Right lobe of liver (tissue), 6 donors: ENCODE results near the gene LRRC15. TPM values are rescaled to one million over a fixed set of nuclear protein-coding genes. Genes with fewer than 3 reads are reported as not detected.

Source experiments
- ATAC-seq, 4 donors: fragments of 200-7000 bp; cut with Tn5 transposase; one replicate each; pipeline ENCODE4 v1.9.1; 2020; ENCODE audit warnings: mild to moderate bottlenecking in 4 of 4, moderate library complexity in 4 of 4
- DNase-seq, 3 donors: peaks; one replicate each; pipeline ENCODE4 v3.0.0-alpha.2; 2020
- H3K27ac ChIP-seq, 3 donors: fragments of 200-600 bp; one replicate each; pipeline ENCODE4 v1.8.0; 2022
- H3K27me3 ChIP-seq, 2 donors: fragments of 200-600 bp; one replicate each; pipeline ENCODE4 v1.8.0; 2022
- H3K36me3 ChIP-seq, 4 donors: fragments of 200-600 bp; sonication (generic) in 1 of 4; one replicate each; pipeline versions ENCODE4 v1.5.1 to v1.8.0; 2017 to 2022; ENCODE audit warnings: control low read depth in 1 of 4
- H3K4me1 ChIP-seq, 4 donors: fragments of 200-600 bp; sonication (generic) in 1 of 4; one replicate each; pipeline versions ENCODE4 v1.5.1 to v1.8.0; 2017 to 2022; ENCODE audit warnings: control low read depth in 1 of 4
- H3K4me3 ChIP-seq, 3 donors: fragments of 200-600 bp; one replicate each; pipeline ENCODE4 v1.8.0; 2022
- H3K9me3 ChIP-seq, 4 donors: fragments of 200-600 bp; sonication (generic) in 1 of 4; one replicate each; pipeline versions ENCODE4 v1.5.1 to v1.8.0; 2017 to 2022; ENCODE audit warnings: control low read depth in 1 of 4
- POLR2A ChIP-seq: fragments of 450-650 bp; IDR thresholded peaks from one replicate; pipeline ENCODE4 v1.6.1; 2017; ENCODE audit warnings: antibody characterized with exemption, mild to moderate bottlenecking
- WGBS: methylation state at CpG from one replicate; pipeline ENCODE4 v1.1.6; 2018; ENCODE audit warnings: low coverage, low lambda C conversion rate; ENCODE audit not compliant: insufficient coverage; ENCODE audit errors: missing lambda C conversion rate; 5-methylcytosine and 5-hydroxymethylcytosine counted together
- intact Hi-C, 2 donors: fragments of 100-400 bp; cut with DNase I; formaldehyde crosslinking; loops; one replicate each; pipeline versions ENCODE4 v1.11.2 to v1.14.1; 2022
- total RNA-seq, 6 experiments: library from RNA; depleted of rRNA in 2 of 6; stranded (reverse); fragments of >200 nt in 2 of 6; fragmentation: NEBNext Ultra II Directional in 3 of 6; extraction: Animal tissue kit (Norgen Biotek cat#: 25700) in 3 of 6; gene quantifications; one replicate each; pipeline versions ENCODE4 v1.1.0 to v1.2.4, GENCODE V29; 2016 to 2023
- TF ChIP-seq, protein P1 (sequence below), 4 donors: fragments of 200-600 bp in 3 of 4; fragments of 450-650 bp in 1 of 4; IDR thresholded peaks; one replicate each; pipeline versions ENCODE4 v1.5.1 to v1.8.0; 2016 to 2022; ENCODE audit warnings: antibody characterized with exemption in 4 of 4, mild to moderate bottlenecking in 2 of 4
- donor health status: DM: no; HTN: yes; CAD: no.
- donor health status: DM: no; HTN: no; CAD: no.
- donor health status: DM: no; HTN: no; CAD: no.
- donor health status: DM: no; HTN: yes; CAD: no.
- donor health status: DM: no; HTN: yes; CAD: no.

LRRC15 gene
- total RNA-seq, 6 experiments from 2014 or later = 0.07 to 0.37 (median 0.09) TPM; not detected in 1

- DNase-seq (no peak), ATAC-seq (no peak)
- Histone ChIP-seq H3K27ac (peak within 1 kb of the TSS in 1 of 3 donors; percentile 10), H3K4me1 (peaks cover 0 to 19% (median 8%) of the 10 kb centered on the region in 4 donors), H3K36me3 (no peaks in the 10 kb centered on the region), H3K27me3 (no peaks in the 10 kb centered on the region), H3K9me3 (no peaks in the 10 kb centered on the region), H3K4me3 (peak within 1 kb of the TSS in 1 of 3 donors; percentile 17)
- WGBS = 49% methylated on average over 2 of the region's 2 CpGs
- no peak for TF ChIP-seq POLR2A
- TF ChIP-seq, protein P1, sequence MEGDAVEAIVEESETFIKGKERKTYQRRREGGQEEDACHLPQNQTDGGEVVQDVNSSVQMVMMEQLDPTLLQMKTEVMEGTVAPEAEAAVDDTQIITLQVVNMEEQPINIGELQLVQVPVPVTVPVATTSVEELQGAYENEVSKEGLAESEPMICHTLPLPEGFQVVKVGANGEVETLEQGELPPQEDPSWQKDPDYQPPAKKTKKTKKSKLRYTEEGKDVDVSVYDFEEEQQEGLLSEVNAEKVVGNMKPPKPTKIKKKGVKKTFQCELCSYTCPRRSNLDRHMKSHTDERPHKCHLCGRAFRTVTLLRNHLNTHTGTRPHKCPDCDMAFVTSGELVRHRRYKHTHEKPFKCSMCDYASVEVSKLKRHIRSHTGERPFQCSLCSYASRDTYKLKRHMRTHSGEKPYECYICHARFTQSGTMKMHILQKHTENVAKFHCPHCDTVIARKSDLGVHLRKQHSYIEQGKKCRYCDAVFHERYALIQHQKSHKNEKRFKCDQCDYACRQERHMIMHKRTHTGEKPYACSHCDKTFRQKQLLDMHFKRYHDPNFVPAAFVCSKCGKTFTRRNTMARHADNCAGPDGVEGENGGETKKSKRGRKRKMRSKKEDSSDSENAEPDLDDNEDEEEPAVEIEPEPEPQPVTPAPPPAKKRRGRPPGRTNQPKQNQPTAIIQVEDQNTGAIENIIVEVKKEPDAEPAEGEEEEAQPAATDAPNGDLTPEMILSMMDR (IDR thresholded peaks at IDR 0.05) = no peak
- intact Hi-C loops = no loop called here
These were observed 29.6 kb upstream of the LRRC15 start, which contains the start of gene GP5 for GRCh38 chr3:194399166-194399565. Gene GP5, minus strand, starts transcription at chr3:194399266. Its CDS starts 984 bp downstream, at chr3:194398282.

GRCh38 chr3:194397757-194398312, 28.3 kb upstream of the LRRC15 start:
- peak in 1 of 3 donors; percentile 40 for DNase-seq
- Histone ChIP-seq H3K27me3 (no peaks in the 10 kb centered on the region), H3K27ac (peak overlapping the region in 1 of 3 donors; percentile 10), H3K36me3 (no peaks in the 10 kb centered on the region), H3K4me1 (peaks cover 0 to 19% (median 8%) of the 10 kb centered on the region in 4 donors), H3K9me3 (no peaks in the 10 kb centered on the region), H3K4me3 (peak overlapping the region in 1 of 3 donors; percentile 17)
- ATAC-seq = peak; percentile 11 to 44 (median 20)
- TF ChIP-seq, protein P1 (IDR thresholded peaks at IDR 0.05) = no peak
- TF ChIP-seq POLR2A = no peak
- WGBS = 23% methylated on average over 4 of the region's 38 CpGs
- intact Hi-C loops = no loop called here

- intact Hi-C loops = no loop called here
- peak in 1 of 3 donors; percentile 33 for DNase-seq
- Histone ChIP-seq H3K27me3 (no peaks in the 10 kb centered on the region), H3K27ac (peak overlapping the region; percentile 35 to 81 (median 80)), H3K4me1 (peaks cover 0 to 19% (median 8%) of the 10 kb centered on the region in 4 donors), H3K36me3 (no peaks in the 10 kb centered on the region), H3K4me3 (peak overlapping the region in 2 of 3 donors; percentile 35 to 38), H3K9me3 (no peaks in the 10 kb centered on the region)
- WGBS = 55% methylated on average over 15 of the region's 73 CpGs
- peak; percentile 13 to 54 (median 40) for ATAC-seq
- TF ChIP-seq, protein P1 (IDR thresholded peaks at IDR 0.05) = no peak
- no peak for TF ChIP-seq POLR2A
These were observed 27.6 kb upstream of the LRRC15 start for GRCh38 chr3:194396859-194397756.

DNA sequence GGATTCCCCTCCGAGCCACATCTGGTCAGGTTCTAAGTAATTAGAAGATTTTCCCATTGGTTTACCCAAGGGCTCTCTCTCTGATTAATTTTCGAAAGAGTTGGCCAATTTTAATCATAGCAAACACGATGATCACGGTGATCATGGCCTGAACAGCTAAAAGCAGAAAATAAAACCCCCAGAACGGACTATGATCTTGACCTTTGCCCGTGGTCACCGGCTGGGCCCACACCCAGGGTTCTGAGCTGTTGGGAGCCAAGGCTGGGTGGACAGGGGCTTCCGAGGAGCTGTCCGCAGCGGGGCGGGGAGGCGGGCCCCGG, 27.0 kb upstream of the LRRC15 start:
- WGBS = 23% methylated on average over 7 of the region's 13 CpGs
- DNase-seq (peak in 2 of 3 donors; percentile 68 to 69), ATAC-seq (peak; percentile 73 to 81 (median 78))
- Histone ChIP-seq H3K27ac (peak overlapping the region; percentile 35 to 81 (median 80)), H3K27me3 (no peaks in the 10 kb centered on the region), H3K4me1 (peaks cover 0 to 19% (median 8%) of the 10 kb centered on the region in 4 donors), H3K4me3 (peak overlapping the region in 2 of 3 donors; percentile 35 to 38), H3K36me3 (no peaks in the 10 kb centered on the region), H3K9me3 (no peaks in the 10 kb centered on the region)
- intact Hi-C loops = no loop called here
- TF ChIP-seq, protein P1 (IDR thresholded peaks at IDR 0.05) = no peak
- TF ChIP-seq POLR2A = no peak
